Activated T-cell treated with anti-CD3 and anti-CD28 coated beads, Interleukin-2, amount 50 U/mL, for 72 hours (primary cell): ENCODE data around the gene SNTB2. TPM values are rescaled to one million over a fixed set of nuclear protein-coding genes. Genes with fewer than 3 reads are reported as not detected.

Experiments used
- ATAC-seq, 2 donors: fragments of 150-1000 bp; cut with Tn5 transposase; replicated peaks in 1 of 2; 2 replicates each; pipeline ENCODE4 v1.10.0; 2021; ENCODE audit warnings: moderate library complexity in 2 of 2, mild to moderate bottlenecking in 1 of 2
- DNase-seq, 2 donors: peaks; one replicate each; pipeline ENCODE4 v3.0.0; 2021 to 2022; ENCODE audit warnings: mixed read lengths in 1 of 2
- H3K27ac Mint-ChIP-seq: one replicate; pipeline ENCODE4 v1.8.0; 2022; ENCODE audit warnings: mild to moderate bottlenecking, moderate library complexity, mixed read lengths
- H3K27me3 Mint-ChIP-seq: one replicate; pipeline ENCODE4 v1.8.0; 2022; ENCODE audit warnings: low read depth, mixed read lengths
- H3K36me3 Mint-ChIP-seq, 2 donors: one replicate each; pipeline ENCODE4 v1.8.0; 2022; ENCODE audit warnings: mixed read lengths in 2 of 2, mild to moderate bottlenecking in 1 of 2; ENCODE audit not compliant: insufficient read depth in 2 of 2
- H3K4me1 Mint-ChIP-seq: one replicate; pipeline ENCODE4 v1.8.0; 2022; ENCODE audit warnings: low read depth, mixed read lengths
- H3K4me3 Mint-ChIP-seq, 2 donors: one replicate each; pipeline ENCODE4 v1.8.0; 2022; ENCODE audit warnings: mild to moderate bottlenecking in 2 of 2, mixed read lengths in 2 of 2, moderate library complexity in 2 of 2
- H3K9me3 Mint-ChIP-seq, 2 donors: one replicate each; pipeline ENCODE4 v1.8.0; 2022; ENCODE audit warnings: mixed read lengths in 2 of 2
- total RNA-seq, 2 donors: library from RNA; stranded (reverse); gene quantifications; one replicate each; pipeline ENCODE4 v1.2.3, GENCODE V29; 2022

Gene SNTB2
- total RNA-seq, 2 donors from 2014 or later, result 21.1 to 21.9 TPM

DNA sequence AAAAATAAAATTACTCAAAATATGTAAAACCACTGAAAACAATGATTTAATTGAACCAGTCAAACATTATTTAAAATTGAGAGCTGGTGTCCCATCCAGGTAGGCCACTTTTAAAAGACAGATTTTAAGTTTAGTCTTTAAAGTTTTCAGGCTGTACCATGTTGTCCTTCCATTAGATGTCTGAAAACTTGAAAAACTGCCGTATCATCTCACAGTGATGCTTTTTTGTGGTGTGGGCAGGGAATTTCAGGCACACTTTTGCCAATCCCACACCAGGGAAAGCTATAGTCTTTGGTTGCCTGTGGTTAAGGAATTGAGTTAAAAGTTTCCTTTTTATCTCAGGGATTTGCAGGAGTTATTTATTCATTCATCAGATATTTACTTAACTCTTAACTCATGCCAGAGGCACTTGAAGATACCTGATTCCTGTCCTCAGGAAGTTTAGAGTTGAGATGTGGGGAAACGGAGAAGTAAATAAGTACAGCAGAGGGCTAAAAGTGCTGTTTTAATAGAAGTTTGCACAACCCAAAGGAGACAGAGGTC lies 3.2 kb downstream of the SNTB2 start:
- DNase-seq (no peak), ATAC-seq (no peak)
- Mint-ChIP-seq H3K27me3 (no peaks in the 10 kb centered on the region), H3K9me3 (no peaks in the 10 kb centered on the region), H3K27ac (peak overlapping the region; percentile 75), H3K36me3 (peaks cover 0 to 4% of the 10 kb centered on the region in 2 donors), H3K4me3 (peak overlapping the region in 1 of 2 donors; percentile 57), H3K4me1 (peaks cover 42% of the 10 kb centered on the region)

DNA sequence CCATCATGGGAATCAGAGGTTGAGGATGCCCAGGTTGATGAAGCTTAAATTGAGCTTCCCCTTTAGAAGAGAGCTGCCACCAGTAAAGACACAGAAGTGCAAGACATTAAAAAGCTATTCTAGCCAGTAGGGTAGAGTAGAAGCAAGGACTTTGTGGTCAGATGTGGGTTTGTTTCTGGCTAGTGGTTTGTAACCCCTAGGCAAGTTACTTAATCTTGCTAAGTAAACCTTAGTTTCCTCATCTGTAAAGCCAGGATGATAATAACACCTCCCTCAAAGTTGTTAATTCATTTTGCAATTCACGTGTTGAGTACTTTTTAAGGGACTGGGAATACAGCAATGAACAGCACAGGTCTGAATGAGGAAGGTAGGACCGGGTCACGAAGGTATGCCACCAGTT lies 3.6 kb downstream of the SNTB2 start:
- peaks cover 37% of the 10 kb centered on the region for H3K4me1 Mint-ChIP-seq
- no peak for ATAC-seq

DNA sequence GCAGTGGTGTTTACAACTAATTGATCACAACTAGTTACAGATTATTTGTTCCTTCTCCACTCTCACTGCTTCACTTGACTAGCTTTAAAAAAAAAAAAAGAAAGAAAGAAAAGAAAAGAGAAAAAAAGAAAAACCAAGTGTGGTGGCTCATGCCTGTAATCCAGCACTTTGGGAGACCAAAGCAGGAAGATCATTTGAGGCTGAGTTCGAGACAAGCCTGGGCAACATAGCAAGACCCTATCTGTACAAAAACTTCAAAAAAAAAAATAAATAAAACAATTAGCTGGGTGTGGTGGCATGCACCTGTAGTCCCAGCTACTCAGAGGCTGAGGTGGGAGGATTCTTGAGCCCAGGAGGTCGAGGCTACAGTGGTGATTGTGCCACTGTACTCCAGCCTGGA lies 4.2 kb downstream of the SNTB2 start:
- no peak for DNase-seq
- Mint-ChIP-seq H3K9me3 (no peaks in the 10 kb centered on the region), H3K27me3 (no peaks in the 10 kb centered on the region), H3K4me1 (peaks cover 33% of the 10 kb centered on the region), H3K27ac (peak overlapping the region; percentile 87), H3K4me3 (peak overlapping the region in 1 of 2 donors; percentile 57), H3K36me3 (peaks cover 0 to 4% of the 10 kb centered on the region in 2 donors)
- no peak for ATAC-seq

More for the DNA sequence above, 3.6 kb downstream of the SNTB2 start:
- peak overlapping the region; percentile 87 for H3K27ac Mint-ChIP-seq
- H3K9me3 Mint-ChIP-seq, result no peaks in the 10 kb centered on the region
- H3K36me3 Mint-ChIP-seq, result peaks cover 0 to 4% of the 10 kb centered on the region in 2 donors
- no peaks in the 10 kb centered on the region for H3K27me3 Mint-ChIP-seq
- H3K4me3 Mint-ChIP-seq, result peak overlapping the region in 1 of 2 donors; percentile 57
- no peak for DNase-seq

DNA sequence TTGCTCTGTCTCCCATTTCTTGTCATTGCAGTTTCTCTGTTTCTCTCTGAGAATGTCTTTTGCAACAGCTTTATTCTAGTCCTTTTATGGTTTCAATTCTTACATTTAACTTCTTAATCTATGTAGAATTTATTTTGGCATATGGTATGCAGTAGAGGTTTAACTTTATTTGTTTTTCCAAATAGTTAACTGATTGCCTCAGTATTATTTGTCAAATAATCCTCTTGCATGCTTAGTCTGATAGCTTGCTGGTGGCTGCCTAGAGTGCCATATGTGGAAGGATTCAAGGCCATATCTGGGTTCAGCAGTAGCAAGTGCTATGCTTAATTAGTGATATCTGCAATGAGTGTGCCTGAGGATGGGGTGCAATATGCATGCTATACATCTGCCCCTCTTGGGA lies 6.9 kb downstream of the SNTB2 start:
- Mint-ChIP-seq H3K36me3 (peaks cover 0 to 4% of the 10 kb centered on the region in 2 donors), H3K27me3 (no peaks in the 10 kb centered on the region), H3K27ac (no peak overlapping the region), H3K9me3 (no peaks in the 10 kb centered on the region), H3K4me1 (peaks cover 15% of the 10 kb centered on the region), H3K4me3 (no peak overlapping the region)
- ATAC-seq (no peak), DNase-seq (no peak)

DNA sequence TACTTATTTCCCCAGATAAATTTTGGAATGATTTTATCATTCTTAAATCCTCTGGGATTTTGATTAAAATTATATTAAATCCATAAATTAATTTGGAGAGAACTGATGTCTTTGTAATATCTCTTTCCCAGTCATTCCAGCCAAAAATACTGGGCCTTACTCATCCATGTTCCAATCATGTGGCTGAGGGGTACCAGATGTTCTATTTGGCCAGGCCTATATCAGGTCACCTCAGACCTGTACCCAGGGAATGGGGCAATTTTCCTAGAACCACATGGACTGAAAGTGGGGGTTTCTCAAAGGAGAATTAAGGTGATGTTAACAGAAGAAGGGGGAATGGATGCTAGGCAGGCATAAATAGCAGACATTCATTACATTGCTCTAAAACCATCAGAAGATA lies 7.5 kb downstream of the SNTB2 start:
- Mint-ChIP-seq H3K9me3 (no peaks in the 10 kb centered on the region), H3K27ac (no peak overlapping the region), H3K4me3 (no peak overlapping the region), H3K4me1 (peaks cover 14% of the 10 kb centered on the region), H3K36me3 (peaks cover 0 to 4% of the 10 kb centered on the region in 2 donors), H3K27me3 (no peaks in the 10 kb centered on the region)
- ATAC-seq (no peak), DNase-seq (no peak)

DNA sequence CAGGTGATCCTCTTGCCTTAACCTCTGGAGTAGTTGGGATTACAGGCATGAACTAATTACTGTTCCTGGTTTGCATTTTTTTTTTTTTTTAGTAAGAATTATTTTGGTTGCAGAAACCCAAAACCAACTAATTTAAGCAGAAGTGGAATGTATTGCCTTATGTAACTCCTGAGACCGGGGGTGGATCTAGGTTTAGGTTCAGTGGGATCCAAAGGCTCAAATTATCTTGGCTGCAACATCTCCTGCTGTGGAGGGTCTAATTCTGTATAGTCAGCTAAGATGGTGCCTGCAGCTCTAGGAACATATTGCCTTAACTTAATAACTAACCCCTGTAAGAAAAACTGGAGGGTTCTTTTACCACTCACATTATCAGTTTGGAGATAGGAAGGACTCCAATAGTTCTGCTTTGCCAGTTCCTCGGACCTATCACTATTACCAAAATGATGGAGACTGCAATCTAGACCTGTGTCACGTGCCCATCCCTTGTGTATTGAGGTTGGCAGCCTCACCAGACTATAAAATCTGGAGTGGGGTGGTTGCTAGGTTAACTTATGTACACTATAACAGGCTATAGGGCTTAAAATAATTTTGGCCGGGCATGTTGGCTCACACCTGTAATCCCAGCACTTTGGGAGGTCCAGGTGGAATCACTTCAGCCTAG lies 8.5 kb downstream of the SNTB2 start:
- H3K9me3 Mint-ChIP-seq, result no peaks in the 10 kb centered on the region
- no peak overlapping the region for H3K27ac Mint-ChIP-seq
- DNase-seq, result no peak
- no peak for ATAC-seq
- H3K27me3 Mint-ChIP-seq, result no peaks in the 10 kb centered on the region
- H3K36me3 Mint-ChIP-seq, result peaks cover 0 to 4% of the 10 kb centered on the region in 2 donors
- H3K4me1 Mint-ChIP-seq, result peaks cover 8% of the 10 kb centered on the region
- no peak overlapping the region for H3K4me3 Mint-ChIP-seq

DNA sequence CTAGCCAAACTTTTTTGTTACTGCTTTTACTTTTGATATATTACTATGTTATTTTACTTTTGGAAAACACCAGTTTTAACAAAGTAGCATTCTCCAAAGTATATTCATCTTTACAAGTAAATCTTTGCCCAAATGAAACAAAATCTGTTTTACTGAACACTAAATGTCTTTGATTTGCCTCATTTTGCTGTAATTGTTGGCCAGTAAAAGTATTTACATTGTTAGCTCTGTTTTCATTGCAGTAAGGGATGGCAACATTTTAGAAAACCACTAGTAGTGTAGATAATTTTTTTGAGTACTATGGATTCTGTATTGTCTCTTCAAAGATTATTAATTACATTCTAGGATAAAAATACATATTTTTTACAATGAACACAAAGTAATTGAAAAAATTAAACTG lies 10.6 kb downstream of the SNTB2 start:
- ATAC-seq, result no peak
- Mint-ChIP-seq H3K27me3 (no peaks in the 10 kb centered on the region), H3K27ac (no peak overlapping the region), H3K36me3 (no peaks in the 10 kb centered on the region), H3K9me3 (no peaks in the 10 kb centered on the region), H3K4me3 (no peak overlapping the region), H3K4me1 (peaks cover 5% of the 10 kb centered on the region)
- DNase-seq, result no peak

DNA sequence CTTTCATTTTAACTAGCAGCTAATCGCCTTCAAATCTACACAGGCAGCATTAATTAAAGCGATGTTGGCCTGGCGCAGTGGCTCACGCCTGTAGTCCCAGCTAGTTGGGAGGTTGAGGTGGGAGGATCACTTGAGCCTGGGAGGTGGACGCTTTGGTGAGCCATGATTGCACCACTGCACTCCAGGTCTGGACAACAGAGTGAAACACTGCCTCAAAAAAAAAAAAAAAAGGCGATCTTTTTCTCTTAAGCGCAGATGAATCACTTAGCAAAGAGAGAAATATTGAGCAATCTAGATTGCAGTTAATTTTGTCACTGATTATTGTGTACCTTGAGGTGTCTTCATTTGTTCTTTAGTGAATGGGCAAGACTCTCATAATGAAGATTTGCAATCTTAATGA lies 12.4 kb downstream of the SNTB2 start:
- Mint-ChIP-seq H3K4me1 (peaks cover 14% of the 10 kb centered on the region), H3K36me3 (no peaks in the 10 kb centered on the region), H3K4me3 (no peak overlapping the region), H3K27me3 (no peaks in the 10 kb centered on the region), H3K27ac (no peak overlapping the region), H3K9me3 (no peaks in the 10 kb centered on the region)
- ATAC-seq (no peak), DNase-seq (no peak)

DNA sequence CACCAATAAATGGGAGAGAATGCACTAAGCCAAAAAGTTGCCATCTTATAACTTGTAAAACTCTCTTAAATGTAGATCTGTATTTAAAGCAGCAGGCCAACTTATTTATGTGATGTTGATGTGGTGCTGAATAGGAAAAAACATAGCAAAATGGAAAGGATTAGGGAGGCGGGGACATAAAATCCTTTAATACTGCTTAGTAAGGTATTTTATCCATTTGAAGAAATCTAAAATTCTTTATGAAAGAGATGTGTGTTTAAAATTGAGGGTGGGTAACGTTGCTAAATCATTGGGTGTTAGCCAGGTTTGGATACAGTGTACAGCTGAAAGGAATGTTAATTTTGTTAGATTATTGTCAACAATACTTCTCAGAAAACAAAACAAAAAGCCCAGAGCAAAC lies 14.3 kb downstream of the SNTB2 start:
- Mint-ChIP-seq H3K4me3 (no peak overlapping the region), H3K4me1 (peaks cover 31% of the 10 kb centered on the region), H3K27ac (no peak overlapping the region), H3K36me3 (no peaks in the 10 kb centered on the region), H3K9me3 (no peaks in the 10 kb centered on the region), H3K27me3 (no peaks in the 10 kb centered on the region)
- DNase-seq (no peak), ATAC-seq (no peak)

DNA sequence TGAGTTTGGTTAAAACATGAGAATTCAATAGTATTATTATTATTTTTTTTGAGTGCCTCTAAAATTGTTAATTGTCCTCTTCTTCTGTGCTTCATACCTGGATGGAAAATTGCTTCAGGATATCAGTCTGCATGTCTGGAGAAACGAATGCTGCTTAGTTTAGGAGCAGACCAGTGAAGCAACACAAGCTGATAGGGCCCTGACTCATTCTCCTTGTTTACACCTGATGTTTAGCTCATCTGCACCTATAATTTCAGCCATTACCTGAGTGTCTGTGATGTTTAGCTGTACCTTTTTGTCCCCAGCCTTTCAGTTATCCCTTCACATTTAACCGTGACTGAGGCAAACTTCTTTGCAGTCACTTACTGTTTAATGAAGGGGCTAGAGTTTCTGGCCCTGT lies 14.8 kb downstream of the SNTB2 start:
- no peaks in the 10 kb centered on the region for H3K9me3 Mint-ChIP-seq
- H3K4me1 Mint-ChIP-seq, result peaks cover 31% of the 10 kb centered on the region
- no peak for DNase-seq
- no peak overlapping the region for H3K27ac Mint-ChIP-seq
- no peak overlapping the region for H3K4me3 Mint-ChIP-seq
- H3K36me3 Mint-ChIP-seq, result no peaks in the 10 kb centered on the region
- no peaks in the 10 kb centered on the region for H3K27me3 Mint-ChIP-seq
- no peak for ATAC-seq

DNA sequence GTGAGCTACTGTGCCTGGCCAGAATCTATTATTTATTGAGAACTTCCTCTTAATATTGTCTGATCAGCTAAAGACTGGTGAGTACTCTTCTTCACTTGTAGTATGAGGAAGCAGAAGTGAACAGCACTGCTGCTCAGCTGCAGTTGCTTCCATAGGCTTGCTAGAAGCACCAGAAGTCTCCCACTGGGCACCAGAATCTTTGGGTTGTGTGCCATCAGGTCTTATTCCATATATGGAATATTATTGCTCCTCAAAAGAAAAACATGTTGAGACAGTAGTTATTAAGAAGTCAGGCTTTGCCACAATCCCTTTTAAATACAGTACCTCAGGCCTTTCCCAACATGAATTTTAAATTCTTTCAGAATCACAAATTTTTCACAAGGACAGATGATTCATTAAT lies 17.2 kb downstream of the SNTB2 start:
- DNase-seq, result no peak
- H3K4me3 Mint-ChIP-seq, result peak overlapping the region; percentile 27 to 67
- H3K27ac Mint-ChIP-seq, result peak overlapping the region; percentile 85
- H3K4me1 Mint-ChIP-seq, result peaks cover 31% of the 10 kb centered on the region
- no peaks in the 10 kb centered on the region for H3K9me3 Mint-ChIP-seq
- no peak for ATAC-seq
- H3K36me3 Mint-ChIP-seq, result no peaks in the 10 kb centered on the region
- no peaks in the 10 kb centered on the region for H3K27me3 Mint-ChIP-seq

DNA sequence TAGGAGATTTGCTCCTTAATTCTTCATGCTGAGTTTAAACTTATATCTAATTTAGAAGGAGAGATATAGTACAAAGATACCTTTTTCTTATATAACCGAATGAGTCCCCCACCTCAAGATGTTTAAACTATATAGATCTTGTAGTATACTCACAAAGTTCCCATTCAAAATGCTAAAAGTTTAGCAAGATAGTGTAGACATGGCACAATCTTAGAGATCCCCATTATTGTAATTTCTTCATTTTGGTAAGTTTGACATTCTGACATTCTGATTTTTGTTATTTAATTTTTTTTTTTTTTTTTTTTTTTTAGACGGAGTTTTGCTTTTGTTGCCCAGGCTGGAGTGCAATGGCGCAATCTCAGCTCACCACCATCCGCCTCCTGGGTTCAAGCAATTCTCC lies 22.8 kb downstream of the SNTB2 start:
- Mint-ChIP-seq H3K4me1 (peaks cover 13% of the 10 kb centered on the region), H3K27ac (no peak overlapping the region)

DNA sequence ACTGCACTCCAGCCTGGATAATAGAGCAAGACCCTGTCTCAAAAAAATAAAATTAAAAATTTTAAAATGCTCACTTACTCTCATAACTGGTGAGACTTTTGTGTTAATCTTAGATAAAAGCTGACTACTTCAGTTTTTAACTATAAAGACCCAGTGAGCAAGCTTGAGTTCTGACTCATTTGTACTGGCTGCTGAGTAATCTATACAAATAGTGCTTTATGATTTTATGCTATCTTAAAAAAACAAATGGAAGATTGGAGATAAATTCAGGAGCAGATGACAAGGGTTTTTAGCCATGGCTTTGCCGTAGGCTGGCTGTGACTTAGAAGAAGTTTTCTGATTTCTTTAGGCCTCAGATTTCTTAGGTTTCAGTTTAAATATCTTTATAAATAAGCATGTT lies 30.5 kb downstream of the SNTB2 start:
- ATAC-seq, result peak; percentile 74 to 90
- no peaks in the 10 kb centered on the region for H3K9me3 Mint-ChIP-seq
- H3K27me3 Mint-ChIP-seq, result no peaks in the 10 kb centered on the region
- peak in 1 of 2 donors; percentile 3 for DNase-seq
- H3K27ac Mint-ChIP-seq, result peak overlapping the region; percentile 19
- H3K36me3 Mint-ChIP-seq, result no peaks in the 10 kb centered on the region
- peak overlapping the region in 1 of 2 donors; percentile 34 for H3K4me3 Mint-ChIP-seq
- peaks cover 25% of the 10 kb centered on the region for H3K4me1 Mint-ChIP-seq

More for the DNA sequence above, 22.8 kb downstream of the SNTB2 start:
- no peaks in the 10 kb centered on the region for H3K27me3 Mint-ChIP-seq
- DNase-seq (no peak), ATAC-seq (no peak)
- H3K9me3 Mint-ChIP-seq, result no peaks in the 10 kb centered on the region
- H3K4me3 Mint-ChIP-seq, result no peak overlapping the region
- H3K36me3 Mint-ChIP-seq, result no peaks in the 10 kb centered on the region

DNA sequence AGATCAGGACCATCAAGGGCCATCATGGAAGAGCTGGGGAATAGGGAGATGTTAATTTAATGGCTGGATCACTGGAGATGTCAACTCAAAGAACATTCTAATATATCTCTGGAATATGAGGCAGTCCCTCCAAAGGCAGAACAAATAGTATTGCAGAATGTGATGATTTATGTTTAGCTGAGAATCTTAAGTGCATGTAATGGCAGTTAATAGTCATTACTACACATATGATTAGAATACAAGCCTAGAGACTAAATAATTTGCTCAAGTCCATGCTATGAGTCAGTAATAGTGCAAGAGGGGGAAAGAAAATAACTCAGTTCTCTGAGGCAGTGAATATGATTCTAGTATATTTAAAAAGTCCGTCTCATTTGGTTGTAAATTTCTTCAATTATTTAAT lies 32.3 kb downstream of the SNTB2 start:
- DNase-seq, result no peak
- H3K36me3 Mint-ChIP-seq, result no peaks in the 10 kb centered on the region
- no peaks in the 10 kb centered on the region for H3K27me3 Mint-ChIP-seq
- no peaks in the 10 kb centered on the region for H3K9me3 Mint-ChIP-seq
- H3K4me1 Mint-ChIP-seq, result peaks cover 32% of the 10 kb centered on the region
- H3K27ac Mint-ChIP-seq, result no peak overlapping the region
- H3K4me3 Mint-ChIP-seq, result no peak overlapping the region
- no peak for ATAC-seq
